AG04449 (cell line): ENCODE measurements around the gene FAM240A.

ENCODE experiments used
- CTCF ChIA-PET: fragments of 350-600 bp; formaldehyde crosslinking; extraction: SDS; loops from one replicate; lab custom pipeline; 2021; ENCODE audit warnings: antibody characterized with exemption; lab: Yijun Ruan, JAX
- POLR2A ChIA-PET: fragments of 400-600, 350-600 bp; formaldehyde crosslinking; extraction: SDS; loops from one replicate; lab custom pipeline; 2020; ENCODE audit warnings: antibody characterized with exemption, inconsistent platforms; lab: Yijun Ruan, JAX
- DNase-seq: peaks from one replicate; pipeline ENCODE4 v3.0.0-alpha.2; 2010; ENCODE audit warnings: low read depth, low spot score
- H3K4me3 ChIP-seq: 2 replicates; pipeline ENCODE4 v1.5.1; 2011; ENCODE audit warnings: low read depth, mild to moderate bottlenecking, control low read depth, low read length
- TF ChIP-seq, protein P1 (sequence below): IDR thresholded peaks from one replicate; pipeline ENCODE4 v1.5.1; 2011; ENCODE audit warnings: mild to moderate bottlenecking, moderate library complexity, low read length, control low read depth, inconsistent platforms; ENCODE audit not compliant: insufficient read depth; ENCODE audit errors: missing control alignments

The FAM240A gene

GRCh38 chr3:46612324-46612723 is at the start of gene FAM240A:
Gene FAM240A, plus strand, starts transcription at chr3:46612525. Its CDS starts 159 bp downstream, at chr3:46612684.
- DNase-seq, result no peak
- H3K4me3 ChIP-seq, result no peak within 1 kb of the TSS
- TF ChIP-seq, protein P1, sequence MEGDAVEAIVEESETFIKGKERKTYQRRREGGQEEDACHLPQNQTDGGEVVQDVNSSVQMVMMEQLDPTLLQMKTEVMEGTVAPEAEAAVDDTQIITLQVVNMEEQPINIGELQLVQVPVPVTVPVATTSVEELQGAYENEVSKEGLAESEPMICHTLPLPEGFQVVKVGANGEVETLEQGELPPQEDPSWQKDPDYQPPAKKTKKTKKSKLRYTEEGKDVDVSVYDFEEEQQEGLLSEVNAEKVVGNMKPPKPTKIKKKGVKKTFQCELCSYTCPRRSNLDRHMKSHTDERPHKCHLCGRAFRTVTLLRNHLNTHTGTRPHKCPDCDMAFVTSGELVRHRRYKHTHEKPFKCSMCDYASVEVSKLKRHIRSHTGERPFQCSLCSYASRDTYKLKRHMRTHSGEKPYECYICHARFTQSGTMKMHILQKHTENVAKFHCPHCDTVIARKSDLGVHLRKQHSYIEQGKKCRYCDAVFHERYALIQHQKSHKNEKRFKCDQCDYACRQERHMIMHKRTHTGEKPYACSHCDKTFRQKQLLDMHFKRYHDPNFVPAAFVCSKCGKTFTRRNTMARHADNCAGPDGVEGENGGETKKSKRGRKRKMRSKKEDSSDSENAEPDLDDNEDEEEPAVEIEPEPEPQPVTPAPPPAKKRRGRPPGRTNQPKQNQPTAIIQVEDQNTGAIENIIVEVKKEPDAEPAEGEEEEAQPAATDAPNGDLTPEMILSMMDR, result no peak
- ChIA-PET CTCF (interaction anchor here (2.0 to 6.9 kb wide), 2 partner anchors 18 to 123 kb away, joined by 9 to 43 read pairs; no protein-coding TSS in a partner anchor), POLR2A (no interaction called here)

- no peak overlapping the region for H3K4me3 ChIP-seq
- DNase-seq, result no peak
- TF ChIP-seq, protein P1, result no peak
- CTCF ChIA-PET, result interaction anchor here (4.9 kb wide), 1 partner anchor 76 kb away, joined by 46 read pairs; no protein-coding TSS in a partner anchor
- POLR2A ChIA-PET, result no interaction called here
Observed at GRCh38 chr3:46564190-46565021, 47.9 kb upstream of the FAM240A start.

- TF ChIP-seq, protein P1, result no peak
- no peak overlapping the region; the same call in 1 of the 2 replicates for H3K4me3 ChIP-seq
- DNase-seq, result no peak
- CTCF ChIA-PET, result interaction anchor here (4.9 kb wide), 1 partner anchor 76 kb away, joined by 46 read pairs; no protein-coding TSS in a partner anchor
- POLR2A ChIA-PET, result no interaction called here
Observed at GRCh38 chr3:46565077-46565476, 47.2 kb upstream of the FAM240A start.

DNA sequence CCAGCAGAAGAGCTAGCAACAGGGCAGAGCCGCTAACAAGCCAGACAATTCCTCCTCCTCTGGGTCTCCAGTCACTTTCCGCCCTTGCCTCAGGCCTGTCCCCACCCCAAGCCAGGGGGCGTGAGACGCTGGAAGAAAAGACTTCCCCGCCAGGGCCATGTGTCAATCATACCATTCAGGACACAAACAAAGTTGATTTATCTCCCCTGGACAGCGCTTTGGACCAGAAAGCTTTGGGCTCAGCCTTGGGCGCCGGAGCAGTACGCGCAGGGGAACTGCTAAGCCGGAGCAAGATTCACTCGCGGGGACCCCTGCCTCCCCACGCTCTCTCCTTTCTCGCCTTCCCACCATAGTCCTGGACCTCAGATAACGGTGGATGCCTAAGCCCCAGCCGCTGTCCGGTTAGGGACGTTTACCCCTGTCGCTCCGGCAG is 46.7 kb upstream of the FAM240A start:
- POLR2A ChIA-PET, result no interaction called here
- peak overlapping the region; percentile 62 for H3K4me3 ChIP-seq

GRCh38 chr3:46566040-46566641 is 46.2 kb upstream of the FAM240A start, which contains the start of gene LRRC2:
Gene LRRC2, minus strand, starts transcription at chr3:46566302. Its CDS starts 14,711 bp downstream, at chr3:46551591.
- peak within 1 kb of the TSS; percentile 62 for H3K4me3 ChIP-seq
- no peak for DNase-seq
- CTCF ChIA-PET, result interaction anchor here (0.6 to 4.9 kb wide), 3 partner anchors 8 to 78 kb away, joined by 3 to 46 read pairs (median 11); no protein-coding TSS in a partner anchor
- TF ChIP-seq, protein P1, result no peak
- POLR2A ChIA-PET, result no interaction called here

More for the DNA sequence above, 46.7 kb upstream of the FAM240A start:
- TF ChIP-seq, protein P1, result no peak
- CTCF ChIA-PET, result interaction anchor here (4.9 kb wide), 1 partner anchor 77 kb away, joined by 46 read pairs; no protein-coding TSS in a partner anchor
- DNase-seq, result no peak
